Vagina (tissue), 2 donors: Measurements from ENCODE around the gene MAGEF1. TPM values are rescaled to one million over a fixed set of nuclear protein-coding genes. Genes with fewer than 3 reads are reported as not detected.
A peak's percentile ranks its signal among the peaks of the same experiment; 100 is the strongest.

Source experiments
- DNase-seq, 2 donors: peaks; one replicate each; pipeline ENCODE4 v3.0.0-alpha.2; 2017; ENCODE audit errors: extremely low spot score in 2 of 2
- H3K27ac ChIP-seq: fragments of 200-600 bp; sonication (generic); one replicate; pipeline ENCODE4 v1.5.1; 2019
- H3K27me3 ChIP-seq: fragments of 200-600 bp; sonication (generic); one replicate; pipeline ENCODE4 v1.5.1; 2019
- H3K36me3 ChIP-seq, 2 donors: fragments of 200-600 bp; sonication (generic); one replicate each; pipeline ENCODE4 v1.5.1; 2017 to 2019
- H3K4me1 ChIP-seq: fragments of 200-600 bp; sonication (generic); one replicate; pipeline ENCODE4 v1.5.1; 2019
- H3K4me3 ChIP-seq, 2 donors: fragments of 200-600 bp; sonication (generic); 1 replicate in 1 of 2; 2 replicates in 1 of 2; pipeline ENCODE4 v1.5.1; 2016 to 2019
- H3K9me3 ChIP-seq: fragments of 200-600 bp; sonication (generic); one replicate; pipeline ENCODE4 v1.5.1; 2019
- CTCF ChIP-seq, 3 experiments: fragments of 450-650 bp in 2 of 3; fragments of 200-600 bp in 1 of 3; sonication (generic) in 1 of 3; IDR thresholded peaks; one replicate each; pipeline ENCODE4 v1.5.1; 2017 to 2019; ENCODE audit warnings: antibody characterized with exemption in 3 of 3, mild to moderate bottlenecking in 2 of 3, moderate library complexity in 2 of 3
- POLR2A ChIP-seq, 2 donors: fragments of 450-650 bp; IDR thresholded peaks; one replicate each; pipeline ENCODE4 v1.6.1; 2017; ENCODE audit warnings: antibody characterized with exemption in 2 of 2, mild to moderate bottlenecking in 2 of 2, moderate library complexity in 2 of 2
- POLR2AphosphoS5 ChIP-seq, 2 donors: sonication (generic); formaldehyde crosslinking; IDR thresholded peaks; one replicate each; pipeline ENCODE4 v1.9.0; 2017; ENCODE audit warnings: antibody characterized with exemption in 2 of 2, mild to moderate bottlenecking in 2 of 2, low read depth in 1 of 2; ENCODE audit not compliant: insufficient read depth in 1 of 2
- intact Hi-C: fragments of 100-400 bp; cut with DNase I; formaldehyde crosslinking; loops from one replicate; pipeline ENCODE4 v1.15.1; 2023
- total RNA-seq: library from RNA; depleted of rRNA; stranded (reverse); fragments of >200 nt; gene quantifications from one replicate; pipeline ENCODE4 v1.2.3, GENCODE V29; 2016

Gene MAGEF1
- total RNA-seq, 1 donor from 2014 or later, result 25.5 TPM

GRCh38 chr3:184688251-184688881 is 23.5 kb downstream of the MAGEF1 start:
- Histone ChIP-seq H3K27me3 (no peaks in the 10 kb centered on the region), H3K4me1 (peaks cover 77% of the 10 kb centered on the region), H3K27ac (peak overlapping the region; percentile 71), H3K9me3 (no peaks in the 10 kb centered on the region), H3K36me3 (no peaks in the 10 kb centered on the region), H3K4me3 (no peak overlapping the region)
- TF ChIP-seq CTCF (IDR thresholded peaks at IDR 0.05) (no peak), POLR2AphosphoS5 (IDR thresholded peaks at IDR 0.05; ENCODE audit: insufficient read depth in 1 of 2, low read depth in 1 of 2) (peak; percentile 22 to 83), POLR2A (IDR thresholded peaks at IDR 0.05) (no peak)
- DNase-seq, result no peak
- intact Hi-C loops, result loop anchor here (5.0 kb wide), 1 partner anchor 86 kb away; no protein-coding TSS in a partner anchor

- peak overlapping the region; percentile 71 for H3K27ac ChIP-seq
- no peaks in the 10 kb centered on the region for H3K27me3 ChIP-seq
- H3K36me3 ChIP-seq, result no peaks in the 10 kb centered on the region
- intact Hi-C loops, result loop anchor here (5.0 kb wide), 1 partner anchor 85 kb away; no protein-coding TSS in a partner anchor
- H3K4me1 ChIP-seq, result peaks cover 68% of the 10 kb centered on the region
- no peak for DNase-seq
- H3K4me3 ChIP-seq, result no peak overlapping the region
- no peaks in the 10 kb centered on the region for H3K9me3 ChIP-seq
- TF ChIP-seq POLR2AphosphoS5 (IDR thresholded peaks at IDR 0.05; ENCODE audit: insufficient read depth in 1 of 2, low read depth in 1 of 2) (no peak), POLR2A (IDR thresholded peaks at IDR 0.05) (no peak), CTCF (IDR thresholded peaks at IDR 0.05) (no peak)
Observed at GRCh38 chr3:184687363-184688015, 24.4 kb downstream of the MAGEF1 start.

GRCh38 chr3:184685646-184686045 is 26.2 kb downstream of the MAGEF1 start:
- Histone ChIP-seq H3K9me3 (no peaks in the 10 kb centered on the region), H3K4me1 (peaks cover 52% of the 10 kb centered on the region), H3K4me3 (no peak overlapping the region), H3K27me3 (no peaks in the 10 kb centered on the region), H3K36me3 (no peaks in the 10 kb centered on the region), H3K27ac (no peak overlapping the region)
- intact Hi-C loops, result loop anchor here (5.0 kb wide), 1 partner anchor 83 kb away; no protein-coding TSS in a partner anchor
- TF ChIP-seq CTCF (IDR thresholded peaks at IDR 0.05), result no peak
- no peak for TF ChIP-seq POLR2AphosphoS5 (IDR thresholded peaks at IDR 0.05; ENCODE audit: insufficient read depth in 1 of 2, low read depth in 1 of 2)
- TF ChIP-seq POLR2A (IDR thresholded peaks at IDR 0.05), result no peak
- no peak for DNase-seq

- Histone ChIP-seq H3K27ac (no peak overlapping the region), H3K4me3 (no peak overlapping the region), H3K4me1 (peaks cover 46% of the 10 kb centered on the region), H3K27me3 (no peaks in the 10 kb centered on the region), H3K9me3 (no peaks in the 10 kb centered on the region), H3K36me3 (no peaks in the 10 kb centered on the region)
- DNase-seq, result no peak
- TF ChIP-seq POLR2A (IDR thresholded peaks at IDR 0.05) (no peak), CTCF (IDR thresholded peaks at IDR 0.05) (no peak), POLR2AphosphoS5 (IDR thresholded peaks at IDR 0.05; ENCODE audit: insufficient read depth in 1 of 2, low read depth in 1 of 2) (no peak)
- intact Hi-C loops, result loop anchor here (5.0 kb wide), 1 partner anchor 83 kb away; no protein-coding TSS in a partner anchor
Observed at GRCh38 chr3:184685055-184685454, 26.8 kb downstream of the MAGEF1 start.
